K562 (cell line): ENCODE results near the gene GAK.

ENCODE experiments used
- ATF4 ChIP-seq: fragments of 450-650 bp; formaldehyde crosslinking; IDR thresholded peaks from 2 replicates; pipeline ENCODE4 v1.4.0; 2022; ENCODE audit warnings: mild to moderate bottlenecking, moderate library complexity
- CTBP1 ChIP-seq: fragments of 450-650 bp; IDR thresholded peaks from 2 replicates; pipeline ENCODE4 v1.6.1; 2016; ENCODE audit warnings: borderline replicate concordance
- ELF1 ChIP-seq: fragments of 200-800 bp; sonication (Bioruptor generic); IDR thresholded peaks from 2 replicates; pipeline ENCODE4 v1.6.1; 2016; ENCODE audit warnings: missing genetic modification characterization, missing compliant biosample characterization
- FOXP4 ChIP-seq: sonication (generic); formaldehyde crosslinking; IDR thresholded peaks from 2 replicates; pipeline ENCODE4 v1.8.0; 2022; ENCODE audit warnings: mild to moderate bottlenecking, missing genetic modification reagents, borderline replicate concordance
- JUND ChIP-seq, 2 experiments: IDR thresholded peaks; 2 replicates in 1 of 2; 3 replicates in 1 of 2; pipeline ENCODE4 v1.6.1; 2011; ENCODE audit warnings: borderline replicate concordance in 2 of 2, low read depth in 2 of 2, low read length in 2 of 2, improper control_type of control experiment in 1 of 2, missing biosample characterization in 1 of 2, missing genetic modification characterization in 1 of 2, missing genetic modification reagents in 1 of 2
- POLR2A ChIP-seq: fragments of 450-650 bp; conservative IDR thresholded peaks from 2 replicates; pipeline ENCODE4 v1.6.1; 2016
- POLR2AphosphoS5 ChIP-seq: IDR thresholded peaks from 2 replicates; pipeline ENCODE4 v1.6.1; 2011; ENCODE audit warnings: mild to moderate bottlenecking, low read depth, low read length, moderate library complexity; ENCODE audit not compliant: control insufficient read depth, insufficient read depth
- SIN3A ChIP-seq, 2 experiments: fragments of 150-350 bp in 1 of 2; IDR thresholded peaks; 2 replicates each; pipeline ENCODE4 v1.6.1; 2011 to 2016; ENCODE audit warnings: borderline replicate concordance in 2 of 2, low read depth in 2 of 2, low read length in 2 of 2, mild to moderate bottlenecking in 2 of 2, moderate library complexity in 2 of 2; ENCODE audit not compliant: control insufficient read depth in 1 of 2
- ZNF133 ChIP-seq: fragments of 250-450 bp; sonication (Bioruptor Pico); IDR thresholded peaks from 2 replicates; pipeline ENCODE4 v1.4.0; 2020; ENCODE audit warnings: mild to moderate bottlenecking
- ZNF609 ChIP-seq: sonication (generic); formaldehyde crosslinking; IDR thresholded peaks from 2 replicates; pipeline ENCODE4 v1.8.1; 2023; ENCODE audit warnings: missing genetic modification reagents, mild to moderate bottlenecking, borderline replicate concordance
- TF ChIP-seq, protein P1 (sequence below), 3 experiments: IDR thresholded peaks in 2 of 3; conservative IDR thresholded peaks in 1 of 3; 2 replicates each; pipeline ENCODE4 v1.5.1; 2011 to 2012; ENCODE audit warnings: low read length in 3 of 3, mild to moderate bottlenecking in 3 of 3, control low read depth in 2 of 3, improper control_type of control experiment in 1 of 3, inconsistent platforms in 1 of 3, low read depth in 1 of 3, mixed read lengths in 1 of 3, moderate library complexity in 1 of 3; ENCODE audit not compliant: insufficient read depth in 2 of 3
- TF ChIP-seq, protein P2 (sequence below): sonication (generic); formaldehyde crosslinking; IDR thresholded peaks from 2 replicates; pipeline ENCODE4 v1.8.0; 2022; ENCODE audit warnings: mild to moderate bottlenecking, missing genetic modification reagents
- TF ChIP-seq, protein P3 (sequence below): sonication (generic); formaldehyde crosslinking; IDR thresholded peaks from 2 replicates; pipeline ENCODE4 v1.8.0; 2022; ENCODE audit warnings: mild to moderate bottlenecking, low read depth, missing genetic modification reagents
- TF ChIP-seq, protein P4 (sequence below): sonication (generic); formaldehyde crosslinking; IDR thresholded peaks from 2 replicates; pipeline ENCODE4 v1.8.1; 2022; ENCODE audit warnings: missing genetic modification reagents

DNA sequence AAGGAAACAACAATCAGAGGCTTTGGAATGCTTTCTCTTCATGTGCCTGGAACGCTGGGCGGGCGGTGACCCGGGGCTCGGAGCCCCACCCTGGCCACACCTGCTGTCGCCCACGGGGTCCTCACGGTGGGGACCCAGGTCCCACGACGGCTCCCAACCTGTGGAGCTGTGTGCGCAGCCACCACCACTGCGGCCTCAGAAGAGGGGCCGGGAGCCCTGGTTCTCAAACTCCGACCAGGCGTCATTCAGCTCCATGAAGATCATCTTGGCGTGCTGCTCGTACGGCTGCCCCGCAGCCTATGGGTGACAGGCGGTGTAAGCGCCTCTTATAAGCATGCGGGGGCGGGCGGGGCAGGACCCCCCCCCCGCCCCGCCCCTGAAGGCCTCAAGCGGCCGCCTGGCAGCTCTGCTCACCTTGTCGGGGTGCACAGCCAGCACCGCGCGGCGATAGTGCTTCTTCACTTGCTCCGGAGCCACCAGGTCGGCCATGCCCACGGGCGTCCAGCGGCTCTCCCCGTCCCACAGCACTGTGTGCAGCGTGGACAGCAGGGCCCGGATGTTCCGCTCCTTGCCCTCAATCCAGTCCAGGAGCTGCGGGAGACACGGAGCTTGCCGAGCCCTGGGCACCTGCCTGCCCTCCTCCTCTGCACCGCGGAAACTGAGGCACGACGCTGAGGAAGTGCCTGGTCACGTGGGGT, 82.5 kb downstream of the GAK start:
- TF ChIP-seq POLR2AphosphoS5 (no peak), POLR2A (no peak), ZNF133 (CRISPR knock-in tag) (no peak), FOXP4 (CRISPR knock-in tag) (no peak), JUND (IDR thresholded peaks at IDR 0.05; ENCODE audit: borderline replicate concordance, low read depth, low read length) (no peak), JUND (tag; IDR thresholded peaks at IDR 0.05; ENCODE audit: borderline replicate concordance, low read depth, low read length) (no peak), CTBP1 (no peak), ELF1 (tag) (no peak), ZNF609 (CRISPR knock-in tag) (no peak), SIN3A (IDR thresholded peaks at IDR 0.05; ENCODE audit: borderline replicate concordance in 2 of 2, control insufficient read depth in 1 of 2, low read depth in 2 of 2, low read length in 2 of 2) (no peak), ATF4 (CRISPR knock-in tag) (no peak)
- TF ChIP-seq, protein P1, sequence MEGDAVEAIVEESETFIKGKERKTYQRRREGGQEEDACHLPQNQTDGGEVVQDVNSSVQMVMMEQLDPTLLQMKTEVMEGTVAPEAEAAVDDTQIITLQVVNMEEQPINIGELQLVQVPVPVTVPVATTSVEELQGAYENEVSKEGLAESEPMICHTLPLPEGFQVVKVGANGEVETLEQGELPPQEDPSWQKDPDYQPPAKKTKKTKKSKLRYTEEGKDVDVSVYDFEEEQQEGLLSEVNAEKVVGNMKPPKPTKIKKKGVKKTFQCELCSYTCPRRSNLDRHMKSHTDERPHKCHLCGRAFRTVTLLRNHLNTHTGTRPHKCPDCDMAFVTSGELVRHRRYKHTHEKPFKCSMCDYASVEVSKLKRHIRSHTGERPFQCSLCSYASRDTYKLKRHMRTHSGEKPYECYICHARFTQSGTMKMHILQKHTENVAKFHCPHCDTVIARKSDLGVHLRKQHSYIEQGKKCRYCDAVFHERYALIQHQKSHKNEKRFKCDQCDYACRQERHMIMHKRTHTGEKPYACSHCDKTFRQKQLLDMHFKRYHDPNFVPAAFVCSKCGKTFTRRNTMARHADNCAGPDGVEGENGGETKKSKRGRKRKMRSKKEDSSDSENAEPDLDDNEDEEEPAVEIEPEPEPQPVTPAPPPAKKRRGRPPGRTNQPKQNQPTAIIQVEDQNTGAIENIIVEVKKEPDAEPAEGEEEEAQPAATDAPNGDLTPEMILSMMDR (IDR thresholded peaks at IDR 0.05 in 2 of 3, conservative IDR thresholded peaks at IDR 0.05 in 1 of 3; ENCODE audit: insufficient read depth in 2 of 3, low read depth in 1 of 3, low read length in 3 of 3), result no peak
- TF ChIP-seq, protein P2, sequence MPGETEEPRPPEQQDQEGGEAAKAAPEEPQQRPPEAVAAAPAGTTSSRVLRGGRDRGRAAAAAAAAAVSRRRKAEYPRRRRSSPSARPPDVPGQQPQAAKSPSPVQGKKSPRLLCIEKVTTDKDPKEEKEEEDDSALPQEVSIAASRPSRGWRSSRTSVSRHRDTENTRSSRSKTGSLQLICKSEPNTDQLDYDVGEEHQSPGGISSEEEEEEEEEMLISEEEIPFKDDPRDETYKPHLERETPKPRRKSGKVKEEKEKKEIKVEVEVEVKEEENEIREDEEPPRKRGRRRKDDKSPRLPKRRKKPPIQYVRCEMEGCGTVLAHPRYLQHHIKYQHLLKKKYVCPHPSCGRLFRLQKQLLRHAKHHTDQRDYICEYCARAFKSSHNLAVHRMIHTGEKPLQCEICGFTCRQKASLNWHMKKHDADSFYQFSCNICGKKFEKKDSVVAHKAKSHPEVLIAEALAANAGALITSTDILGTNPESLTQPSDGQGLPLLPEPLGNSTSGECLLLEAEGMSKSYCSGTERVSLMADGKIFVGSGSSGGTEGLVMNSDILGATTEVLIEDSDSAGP (CRISPR knock-in tag), result no peak
- TF ChIP-seq, protein P3, sequence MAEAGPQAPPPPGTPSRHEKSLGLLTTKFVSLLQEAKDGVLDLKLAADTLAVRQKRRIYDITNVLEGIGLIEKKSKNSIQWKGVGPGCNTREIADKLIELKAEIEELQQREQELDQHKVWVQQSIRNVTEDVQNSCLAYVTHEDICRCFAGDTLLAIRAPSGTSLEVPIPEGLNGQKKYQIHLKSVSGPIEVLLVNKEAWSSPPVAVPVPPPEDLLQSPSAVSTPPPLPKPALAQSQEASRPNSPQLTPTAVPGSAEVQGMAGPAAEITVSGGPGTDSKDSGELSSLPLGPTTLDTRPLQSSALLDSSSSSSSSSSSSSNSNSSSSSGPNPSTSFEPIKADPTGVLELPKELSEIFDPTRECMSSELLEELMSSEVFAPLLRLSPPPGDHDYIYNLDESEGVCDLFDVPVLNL (CRISPR knock-in tag), result no peak
- TF ChIP-seq, protein P4, sequence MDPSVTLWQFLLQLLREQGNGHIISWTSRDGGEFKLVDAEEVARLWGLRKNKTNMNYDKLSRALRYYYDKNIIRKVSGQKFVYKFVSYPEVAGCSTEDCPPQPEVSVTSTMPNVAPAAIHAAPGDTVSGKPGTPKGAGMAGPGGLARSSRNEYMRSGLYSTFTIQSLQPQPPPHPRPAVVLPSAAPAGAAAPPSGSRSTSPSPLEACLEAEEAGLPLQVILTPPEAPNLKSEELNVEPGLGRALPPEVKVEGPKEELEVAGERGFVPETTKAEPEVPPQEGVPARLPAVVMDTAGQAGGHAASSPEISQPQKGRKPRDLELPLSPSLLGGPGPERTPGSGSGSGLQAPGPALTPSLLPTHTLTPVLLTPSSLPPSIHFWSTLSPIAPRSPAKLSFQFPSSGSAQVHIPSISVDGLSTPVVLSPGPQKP, result no peak
